Neural cell (in vitro differentiated cells): ENCODE measurements around the gene TWNK. TPM values are rescaled to one million over a fixed set of nuclear protein-coding genes. Genes with fewer than 3 reads are reported as not detected.

Experiments
- H2AFZ ChIP-seq: fragments of 200-600, 300-800 bp; sonication (generic), shearing (Covaris generic); 2 replicates; pipeline ENCODE4 v1.6.0; 2014; ENCODE audit warnings: low read depth, mild to moderate bottlenecking, antibody characterized with exemption, low read length, moderate library complexity
- H3F3A ChIP-seq: fragments of 200-600 bp; shearing (Covaris generic); 2 replicates; pipeline ENCODE4 v1.6.1; 2016; ENCODE audit warnings: mild to moderate bottlenecking, moderate library complexity, mixed read lengths, antibody characterized with exemption, low read length; ENCODE audit not compliant: insufficient read depth, poor library complexity, severe bottlenecking
- H3K27ac ChIP-seq: fragments of 200-600, 300-800 bp; sonication (generic), shearing (Covaris generic); 2 replicates; pipeline ENCODE4 v1.5.1; 2014; ENCODE audit warnings: mild to moderate bottlenecking, low read length, moderate library complexity
- H3K27me3 ChIP-seq: fragments of 300-800, 200-600 bp; sonication (generic), shearing (Covaris generic); 2 replicates; pipeline ENCODE4 v1.6.0; 2014; ENCODE audit warnings: mild to moderate bottlenecking, low read depth, low read length, moderate library complexity; ENCODE audit not compliant: insufficient read depth
- H3K36me3 ChIP-seq: fragments of 300-800, 200-600 bp; sonication (generic), shearing (Covaris generic); 2 replicates; pipeline ENCODE4 v1.5.1; 2014; ENCODE audit warnings: mild to moderate bottlenecking, antibody characterized with exemption, low read length, moderate library complexity; ENCODE audit not compliant: insufficient read depth
- H3K4me2 ChIP-seq: fragments of 300-800, 200-600 bp; sonication (generic), shearing (Covaris generic); 2 replicates; pipeline ENCODE4 v1.6.0; 2014; ENCODE audit warnings: mild to moderate bottlenecking, low read length
- H3K4me3 ChIP-seq: fragments of 300-800, 200-600 bp; sonication (generic), shearing (Covaris generic); 2 replicates; pipeline ENCODE4 v1.5.1; 2014; ENCODE audit warnings: mild to moderate bottlenecking, low read length, moderate library complexity
- H3K79me2 ChIP-seq: fragments of 200-600 bp; shearing (Covaris generic); replicated peaks from 2 replicates; pipeline ENCODE4 v1.6.0; 2014; ENCODE audit warnings: mild to moderate bottlenecking, low read length, moderate library complexity; ENCODE audit not compliant: insufficient read depth
- H3K9ac ChIP-seq: fragments of 300-800, 200-600 bp; sonication (generic), shearing (Covaris generic); 2 replicates; pipeline ENCODE4 v1.6.1; 2016; ENCODE audit warnings: mild to moderate bottlenecking, low read length, mixed read lengths
- H3K9me2 ChIP-seq: fragments of 200-600 bp; shearing (Covaris generic); 2 replicates; pipeline ENCODE4 v1.6.1; 2016; ENCODE audit warnings: mild to moderate bottlenecking, low read length, mixed read lengths; ENCODE audit not compliant: insufficient read depth
- H3K9me3 ChIP-seq: fragments of 200-600, 300-800 bp; sonication (generic), shearing (Covaris generic); 2 replicates; pipeline ENCODE4 v1.6.1; 2016; ENCODE audit warnings: mild to moderate bottlenecking, mixed run types, low read length, moderate library complexity, mixed read lengths
- H4K20me1 ChIP-seq: fragments of 200-600 bp; shearing (Covaris generic); 2 replicates; pipeline ENCODE4 v1.6.1; 2016; ENCODE audit warnings: mild to moderate bottlenecking, mixed run types; ENCODE audit not compliant: insufficient read depth
- EP300 ChIP-seq: fragments of 450-650 bp; conservative IDR thresholded peaks from 2 replicates; pipeline ENCODE4 v1.6.1; 2014; ENCODE audit warnings: antibody characterized with exemption, mild to moderate bottlenecking, moderate library complexity; ENCODE audit not compliant: poor library complexity, severe bottlenecking
- EZH2 ChIP-seq: fragments of 200-600, 300-800 bp; shearing (Covaris generic), sonication (generic); IDR thresholded peaks from 2 replicates; pipeline ENCODE4 v1.6.1; 2014; ENCODE audit warnings: antibody characterized with exemption, low read length, borderline replicate concordance, mild to moderate bottlenecking; ENCODE audit not compliant: insufficient read depth, poor library complexity, severe bottlenecking
- MXI1 ChIP-seq: fragments of 450-650 bp; conservative IDR thresholded peaks from 2 replicates; pipeline ENCODE4 v1.6.1; 2014; ENCODE audit warnings: antibody characterized with exemption, mild to moderate bottlenecking; ENCODE audit not compliant: poor library complexity, severe bottlenecking
- POLR2AphosphoS5 ChIP-seq: IDR thresholded peaks from 2 replicates; pipeline ENCODE4 v1.6.1; 2012
- RAD21 ChIP-seq: fragments of 450-650 bp; conservative IDR thresholded peaks from 2 replicates; pipeline ENCODE4 v1.6.1; 2014; ENCODE audit warnings: antibody characterized with exemption, mild to moderate bottlenecking, moderate library complexity
- REST ChIP-seq: IDR thresholded peaks from 2 replicates; pipeline ENCODE4 v1.6.1; 2012; ENCODE audit warnings: borderline replicate concordance
- SMC3 ChIP-seq: fragments of 450-650 bp; conservative IDR thresholded peaks from 2 replicates; pipeline ENCODE4 v1.6.1; 2014; ENCODE audit warnings: antibody characterized with exemption, mild to moderate bottlenecking, moderate library complexity; ENCODE audit not compliant: poor library complexity
- TAF1 ChIP-seq: IDR thresholded peaks from 2 replicates; pipeline ENCODE4 v1.6.1; 2012; ENCODE audit warnings: low read depth
- polyA plus RNA-seq: library from polyadenylated mRNA; depleted of rRNA; stranded (reverse); fragments of >200 nt; gene quantifications from 2 replicates; pipeline ENCODE4 v1.2.3, GENCODE V29; 2014
- TF ChIP-seq, protein P1 (sequence below): fragments of 450-650 bp; IDR thresholded peaks from 2 replicates; pipeline ENCODE4 v1.5.1; 2014; ENCODE audit warnings: antibody characterized with exemption, mild to moderate bottlenecking, moderate library complexity; ENCODE audit not compliant: poor library complexity, severe bottlenecking

TWNK gene
- polyA plus RNA-seq, 1 donor from 2014 or later, result 4.8 TPM

GRCh38 chr10:100966887-100967286 is 20.5 kb upstream of the TWNK start:
- H3K79me2 ChIP-seq, result no peaks in the 10 kb centered on the region
- no peaks in the 10 kb centered on the region for H4K20me1 ChIP-seq
- TF ChIP-seq SMC3 (no peak), EZH2 (no peak), MXI1 (no peak), POLR2AphosphoS5 (no peak), RAD21 (no peak), EP300 (no peak), REST (no peak), TAF1 (no peak)
- TF ChIP-seq, protein P1, sequence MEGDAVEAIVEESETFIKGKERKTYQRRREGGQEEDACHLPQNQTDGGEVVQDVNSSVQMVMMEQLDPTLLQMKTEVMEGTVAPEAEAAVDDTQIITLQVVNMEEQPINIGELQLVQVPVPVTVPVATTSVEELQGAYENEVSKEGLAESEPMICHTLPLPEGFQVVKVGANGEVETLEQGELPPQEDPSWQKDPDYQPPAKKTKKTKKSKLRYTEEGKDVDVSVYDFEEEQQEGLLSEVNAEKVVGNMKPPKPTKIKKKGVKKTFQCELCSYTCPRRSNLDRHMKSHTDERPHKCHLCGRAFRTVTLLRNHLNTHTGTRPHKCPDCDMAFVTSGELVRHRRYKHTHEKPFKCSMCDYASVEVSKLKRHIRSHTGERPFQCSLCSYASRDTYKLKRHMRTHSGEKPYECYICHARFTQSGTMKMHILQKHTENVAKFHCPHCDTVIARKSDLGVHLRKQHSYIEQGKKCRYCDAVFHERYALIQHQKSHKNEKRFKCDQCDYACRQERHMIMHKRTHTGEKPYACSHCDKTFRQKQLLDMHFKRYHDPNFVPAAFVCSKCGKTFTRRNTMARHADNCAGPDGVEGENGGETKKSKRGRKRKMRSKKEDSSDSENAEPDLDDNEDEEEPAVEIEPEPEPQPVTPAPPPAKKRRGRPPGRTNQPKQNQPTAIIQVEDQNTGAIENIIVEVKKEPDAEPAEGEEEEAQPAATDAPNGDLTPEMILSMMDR, result no peak
- no peaks in the 10 kb centered on the region for H3K9me2 ChIP-seq
- H2AFZ ChIP-seq, result no peak overlapping the region
- no peaks in the 10 kb centered on the region for H3K9me3 ChIP-seq
- no peak overlapping the region for H3K4me3 ChIP-seq
- H3K4me2 ChIP-seq, result no peak overlapping the region
- H3K36me3 ChIP-seq, result peaks cover 5% of the 10 kb centered on the region
- H3K27me3 ChIP-seq, result no peaks in the 10 kb centered on the region
- no peaks in the 10 kb centered on the region for H3F3A ChIP-seq
- no peak overlapping the region for H3K9ac ChIP-seq
- H3K27ac ChIP-seq, result no peak overlapping the region

DNA sequence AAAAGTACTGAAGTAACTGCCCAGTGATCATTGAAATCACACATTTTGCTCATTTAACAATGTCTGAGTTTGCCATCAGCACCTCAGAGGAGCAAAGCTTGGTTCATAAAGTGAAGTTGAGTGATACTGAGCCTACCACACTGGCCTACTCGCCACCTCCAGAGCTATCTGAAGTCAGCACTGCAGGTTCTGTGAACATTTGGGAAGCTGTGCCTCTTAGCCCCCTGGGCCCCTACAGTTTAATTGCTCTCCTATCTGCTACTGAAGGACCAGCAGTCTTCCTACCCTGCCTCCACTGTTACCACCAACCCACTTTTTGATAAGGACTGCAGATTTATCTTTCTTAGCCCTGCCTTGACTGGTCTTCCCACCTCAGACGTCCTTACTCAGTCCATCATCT is 20.0 kb upstream of the TWNK start:
- Histone ChIP-seq H3F3A (no peaks in the 10 kb centered on the region), H3K9me2 (no peaks in the 10 kb centered on the region), H3K27me3 (no peaks in the 10 kb centered on the region), H3K4me2 (no peak overlapping the region), H3K27ac (no peak overlapping the region), H3K4me3 (no peak overlapping the region), H3K9me3 (no peaks in the 10 kb centered on the region), H4K20me1 (no peaks in the 10 kb centered on the region), H3K79me2 (no peaks in the 10 kb centered on the region), H3K36me3 (peaks cover under 1% of the 10 kb centered on the region), H2AFZ (no peak overlapping the region), H3K9ac (no peak overlapping the region)
- TF ChIP-seq SMC3, result no peak
- TF ChIP-seq POLR2AphosphoS5, result no peak
- TF ChIP-seq MXI1, result no peak
- TF ChIP-seq TAF1, result no peak
- no peak for TF ChIP-seq EZH2
- TF ChIP-seq, protein P1, result no peak
- no peak for TF ChIP-seq REST
- no peak for TF ChIP-seq RAD21
- no peak for TF ChIP-seq EP300
